H1 (cell line): ENCODE measurements around the gene CALCOCO2. TPM values are rescaled to one million over a fixed set of nuclear protein-coding genes. Genes with fewer than 3 reads are reported as not detected.

Source experiments
- CTCF ChIA-PET: fragments of 300-600 bp; sonication (Branson Sonifier 250); formaldehyde crosslinking; loops from one replicate; lab custom pipeline; 2021; ENCODE audit not compliant: partially characterized antibody; lab: Charles Lee
- POLR2A ChIA-PET: fragments of 300-600 bp; sonication (Branson Sonifier 250); formaldehyde crosslinking; loops from one replicate; lab custom pipeline; 2021; ENCODE audit warnings: inconsistent platforms; ENCODE audit not compliant: partially characterized antibody; lab: Charles Lee
- DNase-seq, 2 experiments: peaks; one replicate each; pipeline versions ENCODE4 v3.0.0 to v3.0.0-alpha.2; 2010 to 2022; ENCODE audit warnings: low spot score in 2 of 2, low read depth in 1 of 2, mixed read lengths in 1 of 2
- FAIRE-seq: peaks from 2 replicates; lab custom pipeline; 2011; peaks lifted over from hg19 to GRCh38; lab: Jason Lieb, UNC
- H2AFZ ChIP-seq: 2 replicates; pipeline ENCODE4 v1.8.1; 2012; ENCODE audit warnings: low read length, inconsistent platforms
- H2AK5ac ChIP-seq: 2 replicates; pipeline ENCODE4 v1.6.1; 2013; ENCODE audit warnings: low read depth, low read length
- H2BK120ac ChIP-seq: replicated peaks from 2 replicates; pipeline ENCODE3; 2013; ENCODE audit warnings: low read depth, low read length, inconsistent platforms
- H2BK12ac ChIP-seq: 2 replicates; pipeline ENCODE4 v1.6.1; 2013; ENCODE audit warnings: low read depth, low read length
- H2BK15ac ChIP-seq: 2 replicates; pipeline ENCODE4 v1.6.1; 2013; ENCODE audit warnings: low read length
- H2BK20ac ChIP-seq: 2 replicates; pipeline ENCODE4 v1.6.1; 2013; ENCODE audit warnings: low read length
- H2BK5ac ChIP-seq: 2 replicates; pipeline ENCODE4 v1.6.1; 2013; ENCODE audit warnings: low read depth, low read length
- H3K14ac ChIP-seq: 2 replicates; pipeline ENCODE4 v1.6.1; 2013; ENCODE audit warnings: inconsistent platforms; ENCODE audit not compliant: insufficient read length
- H3K18ac ChIP-seq: 2 replicates; pipeline ENCODE4 v1.6.1; 2013; ENCODE audit warnings: low read length; ENCODE audit errors: extremely low read depth
- H3K23ac ChIP-seq: 2 replicates; pipeline ENCODE4 v1.6.1; 2013; ENCODE audit warnings: inconsistent platforms; ENCODE audit not compliant: insufficient read length
- H3K23me2 ChIP-seq: 2 replicates; pipeline ENCODE4 v1.6.1; 2013; ENCODE audit warnings: low read depth, low read length
- H3K27ac ChIP-seq: 2 replicates; pipeline ENCODE4 v1.6.1; 2011; ENCODE audit warnings: low read depth, low read length, inconsistent platforms
- H3K27me3 ChIP-seq, 4 experiments: replicated peaks in 1 of 4; 1 replicate in 1 of 4; 2 replicates in 3 of 4; pipeline versions ENCODE4 v1.6.1 to v1.8.1; 2011 to 2013; ENCODE audit warnings: low read length in 3 of 4, mild to moderate bottlenecking in 3 of 4, inconsistent platforms in 2 of 4, mixed read lengths in 2 of 4, moderate library complexity in 1 of 4; ENCODE audit not compliant: control insufficient read depth in 3 of 4, insufficient read depth in 3 of 4; ENCODE audit errors: extremely low read depth in 1 of 4
- H3K36me3 ChIP-seq, 4 experiments: 2 replicates each; pipeline versions ENCODE4 v1.6.1 to v1.8.1; 2011 to 2013; ENCODE audit warnings: mild to moderate bottlenecking in 4 of 4, low read length in 3 of 4, moderate library complexity in 2 of 4, control low read depth in 1 of 4, inconsistent platforms in 1 of 4; ENCODE audit not compliant: insufficient read depth in 4 of 4, control insufficient read depth in 2 of 4
- H3K4ac ChIP-seq: replicated peaks from 2 replicates; pipeline ENCODE3; 2013; ENCODE audit warnings: low read length, low read depth, mixed read lengths, inconsistent platforms; ENCODE audit not compliant: insufficient read length
- H3K4me1 ChIP-seq, 4 experiments: replicated peaks in 1 of 4; 1 replicate in 1 of 4; 2 replicates in 3 of 4; pipeline versions ENCODE4 v1.6.1 to v1.8.1; 2011 to 2013; ENCODE audit warnings: low read length in 3 of 4, inconsistent platforms in 2 of 4, mixed read lengths in 1 of 4; ENCODE audit not compliant: insufficient read depth in 4 of 4, control insufficient read depth in 3 of 4
- H3K4me2 ChIP-seq, 2 experiments: 2 replicates each; pipeline versions ENCODE4 v1.6.1 to v1.8.1; 2011 to 2013; ENCODE audit warnings: low read depth in 2 of 2, low read length in 2 of 2, control low read depth in 1 of 2, inconsistent platforms in 1 of 2, mild to moderate bottlenecking in 1 of 2; ENCODE audit not compliant: insufficient read depth in 1 of 2
- H3K4me3 ChIP-seq, 4 experiments: fragments of 200-600, 300-600 bp in 1 of 4; sonication (generic), shearing (Covaris generic), sonication (Bioruptor Twin) in 1 of 4; 2 replicates each; pipeline versions ENCODE4 v1.5.1 to v1.8.1; 2011 to 2016; ENCODE audit warnings: low read length in 4 of 4, low read depth in 3 of 4, control low read depth in 2 of 4, inconsistent platforms in 2 of 4, mild to moderate bottlenecking in 2 of 4, mixed read lengths in 1 of 4, moderate library complexity in 1 of 4; ENCODE audit not compliant: insufficient read depth in 2 of 4; ENCODE audit errors: extremely low read depth in 1 of 4
- H3K56ac ChIP-seq: replicated peaks from 2 replicates; pipeline ENCODE3; 2013; ENCODE audit warnings: low read depth, mild to moderate bottlenecking, mixed read lengths, low read length, inconsistent platforms; ENCODE audit not compliant: insufficient read length
- H3K79me1 ChIP-seq: 2 replicates; pipeline ENCODE4 v1.6.1; 2013; ENCODE audit warnings: low read depth, low read length, control low read depth
- H3K79me2 ChIP-seq, 2 experiments: 2 replicates each; pipeline versions ENCODE4 v1.6.1 to v1.8.1; 2012 to 2013; ENCODE audit warnings: low read length in 2 of 2, mild to moderate bottlenecking in 2 of 2, inconsistent platforms in 1 of 2; ENCODE audit not compliant: insufficient read depth in 2 of 2, control insufficient read depth in 1 of 2
- H3K9ac ChIP-seq, 4 experiments: replicated peaks in 1 of 4; 1 replicate in 1 of 4; 2 replicates in 3 of 4; pipeline versions ENCODE4 v1.6.1 to v1.8.1; 2011 to 2013; ENCODE audit warnings: low read depth in 3 of 4, low read length in 3 of 4, control low read depth in 2 of 4, mild to moderate bottlenecking in 2 of 4, moderate library complexity in 2 of 4, inconsistent platforms in 1 of 4; ENCODE audit errors: extremely low read depth in 1 of 4
- H3K9me3 ChIP-seq, 2 experiments: 2 replicates each; pipeline versions ENCODE4 v1.6.1 to v1.8.1; 2012 to 2013; ENCODE audit warnings: mild to moderate bottlenecking in 2 of 2, moderate library complexity in 2 of 2, control low read depth in 1 of 2, inconsistent platforms in 1 of 2, low read depth in 1 of 2, low read length in 1 of 2, mixed read lengths in 1 of 2; ENCODE audit not compliant: insufficient read depth in 2 of 2
- H4K20me1 ChIP-seq, 2 experiments: replicated peaks in 1 of 2; 2 replicates each; pipeline versions ENCODE3 to v1.8.1; 2011 to 2013; ENCODE audit warnings: inconsistent platforms in 2 of 2, low read length in 2 of 2, mild to moderate bottlenecking in 1 of 2; ENCODE audit not compliant: insufficient read depth in 2 of 2, control insufficient read depth in 1 of 2
- H4K5ac ChIP-seq: 2 replicates; pipeline ENCODE4 v1.6.1; 2013; ENCODE audit warnings: low read length, low read depth, mixed read lengths, inconsistent platforms; ENCODE audit not compliant: insufficient read length
- H4K8ac ChIP-seq: 2 replicates; pipeline ENCODE4 v1.8.0; 2013; ENCODE audit warnings: mild to moderate bottlenecking, moderate library complexity, low read length, inconsistent platforms; ENCODE audit not compliant: insufficient read depth; ENCODE audit errors: extremely low read depth
- H4K91ac ChIP-seq: replicated peaks from 2 replicates; pipeline ENCODE3; 2013; ENCODE audit warnings: low read length, mixed read lengths, inconsistent platforms; ENCODE audit not compliant: insufficient read length
- BCL11A ChIP-seq, 2 experiments: IDR thresholded peaks; one replicate each; pipeline ENCODE4 v1.6.1; 2011; ENCODE audit warnings: low read depth in 2 of 2, low read length in 2 of 2, mild to moderate bottlenecking in 2 of 2
- CTBP2 ChIP-seq: IDR thresholded peaks from 2 replicates; pipeline ENCODE4 v1.7.0; 2011; ENCODE audit warnings: borderline replicate concordance, mild to moderate bottlenecking, moderate library complexity, mixed read lengths, low read length; ENCODE audit not compliant: insufficient read depth, insufficient read length
- EP300 ChIP-seq, 2 experiments: IDR thresholded peaks; 1 replicate in 1 of 2; 2 replicates in 1 of 2; pipeline ENCODE4 v1.6.1; 2011 to 2012; ENCODE audit warnings: low read depth in 2 of 2, low read length in 2 of 2, mild to moderate bottlenecking in 2 of 2, borderline replicate concordance in 1 of 2, inconsistent platforms in 1 of 2, moderate library complexity in 1 of 2
- RAD21 ChIP-seq, 2 experiments: IDR thresholded peaks in 1 of 2; conservative IDR thresholded peaks in 1 of 2; 2 replicates each; pipeline ENCODE4 v1.6.1; 2011; ENCODE audit warnings: low read depth in 2 of 2, low read length in 2 of 2, improper control_type of control experiment in 1 of 2, inconsistent platforms in 1 of 2, mild to moderate bottlenecking in 1 of 2, moderate library complexity in 1 of 2
- SAP30 ChIP-seq: fragments of 300-600 bp; sonication (generic); IDR thresholded peaks from 2 replicates; pipeline ENCODE4 v1.7.1; 2012; ENCODE audit warnings: low read length, moderate library complexity, mild to moderate bottlenecking, inconsistent platforms; ENCODE audit not compliant: insufficient read depth, insufficient replicate concordance
- WGBS, 2 experiments: shearing (Covaris generic) in 1 of 2; methylation state at CpG; one replicate each; pipeline versions ENCODE4 v1.1.6 to v1.1.7; 2013 to 2015; ENCODE audit warnings: low lambda C conversion rate in 2 of 2, mixed read lengths in 2 of 2, inconsistent platforms in 1 of 2, low coverage in 1 of 2, missing lambda C conversion rate in 1 of 2; ENCODE audit not compliant: insufficient replicate concordance in 2 of 2, insufficient coverage in 1 of 2, insufficient read length in 1 of 2; ENCODE audit errors: extremely low coverage in 1 of 2, missing lambda C conversion rate in 1 of 2; 5-methylcytosine and 5-hydroxymethylcytosine counted together
- polyA plus RNA-seq, 7 experiments: library from polyadenylated mRNA; depleted of rRNA in 3 of 7; stranded (reverse) in 5 of 7; unstranded in 2 of 7; fragments of >200 nt in 5 of 7; fragments of 200-250 nt in 2 of 7; gene quantifications; 1 replicate in 5 of 7; 2 replicates in 1 of 7; 4 replicates in 1 of 7; pipeline versions ENCODE4 v1.2.1 to v1.2.3, GENCODE V29; 2011 to 2013; ENCODE audit warnings: missing spikeins in 2 of 7, mixed read lengths in 2 of 7
- total RNA-seq: library from RNA; stranded (reverse); fragmentation: NEBNext Ultra II Directional; extraction: Animal tissue kit (Norgen Biotek cat#: 25700); gene quantifications from 2 replicates; pipeline ENCODE4 v1.2.1, GENCODE V29; 2021
- TF ChIP-seq, protein P1 (sequence below), 3 experiments: IDR thresholded peaks; 1 replicate in 2 of 3; 2 replicates in 1 of 3; pipeline versions ENCODE4 v1.5.1 to v1.6.1; 2011; ENCODE audit warnings: low read length in 3 of 3, mild to moderate bottlenecking in 3 of 3, inconsistent platforms in 2 of 3, low read depth in 1 of 3, moderate library complexity in 1 of 3; ENCODE audit not compliant: insufficient read depth in 1 of 3; ENCODE audit errors: control extremely low read depth in 1 of 3
- TF ChIP-seq, protein P2 (sequence below): IDR thresholded peaks from 2 replicates; pipeline ENCODE4 v1.6.1; 2012; ENCODE audit warnings: low read length, inconsistent platforms

The CALCOCO2 gene
- total and polyA plus RNA-seq, 2 of the 8 experiments (the other 6 are each of a cell fraction or from before 2014, with no cell fraction given): 12.1 to 31.8 TPM

DNA sequence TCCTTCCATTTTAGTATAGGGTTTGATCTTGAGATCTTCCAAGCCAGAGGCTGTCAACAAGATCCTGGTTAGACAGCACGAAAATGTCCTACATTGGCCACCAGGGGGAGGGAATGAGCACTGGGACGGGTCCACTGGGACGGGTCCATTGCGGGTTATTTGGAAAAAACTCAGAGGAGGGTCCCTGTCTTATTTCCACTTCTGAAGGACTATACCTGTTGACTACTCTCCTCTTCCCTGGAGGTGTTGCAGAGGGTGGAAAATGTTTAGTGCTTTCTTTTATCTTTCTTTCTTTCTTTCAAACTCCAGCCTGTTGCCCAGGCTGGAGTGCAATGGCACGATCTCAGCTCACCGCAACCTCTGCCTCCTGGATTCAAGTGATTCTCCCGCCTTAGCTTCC is 16.3 kb upstream of the CALCOCO2 start:
- 35% methylated on average over 7 of the region's 7 CpGs; no CpG with 5 or more reads in 1 of the 2 experiments for WGBS, 2 experiments
- no peaks in the 10 kb centered on the region for H3K27me3 ChIP-seq
- TF ChIP-seq RAD21 (IDR thresholded peaks at IDR 0.05 in 1 of 2, conservative IDR thresholded peaks at IDR 0.05 in 1 of 2; ENCODE audit: low read depth in 2 of 2, low read length in 2 of 2) (peak; percentile 67 to 78), EP300 (IDR thresholded peaks at IDR 0.05; ENCODE audit: borderline replicate concordance in 1 of 2, low read depth in 2 of 2, low read length in 2 of 2) (no peak), CTBP2 (no peak), SAP30 (no peak), BCL11A (IDR thresholded peaks at IDR 0.05; ENCODE audit: low read depth in 2 of 2, low read length in 2 of 2) (no peak)
- TF ChIP-seq, protein P1, sequence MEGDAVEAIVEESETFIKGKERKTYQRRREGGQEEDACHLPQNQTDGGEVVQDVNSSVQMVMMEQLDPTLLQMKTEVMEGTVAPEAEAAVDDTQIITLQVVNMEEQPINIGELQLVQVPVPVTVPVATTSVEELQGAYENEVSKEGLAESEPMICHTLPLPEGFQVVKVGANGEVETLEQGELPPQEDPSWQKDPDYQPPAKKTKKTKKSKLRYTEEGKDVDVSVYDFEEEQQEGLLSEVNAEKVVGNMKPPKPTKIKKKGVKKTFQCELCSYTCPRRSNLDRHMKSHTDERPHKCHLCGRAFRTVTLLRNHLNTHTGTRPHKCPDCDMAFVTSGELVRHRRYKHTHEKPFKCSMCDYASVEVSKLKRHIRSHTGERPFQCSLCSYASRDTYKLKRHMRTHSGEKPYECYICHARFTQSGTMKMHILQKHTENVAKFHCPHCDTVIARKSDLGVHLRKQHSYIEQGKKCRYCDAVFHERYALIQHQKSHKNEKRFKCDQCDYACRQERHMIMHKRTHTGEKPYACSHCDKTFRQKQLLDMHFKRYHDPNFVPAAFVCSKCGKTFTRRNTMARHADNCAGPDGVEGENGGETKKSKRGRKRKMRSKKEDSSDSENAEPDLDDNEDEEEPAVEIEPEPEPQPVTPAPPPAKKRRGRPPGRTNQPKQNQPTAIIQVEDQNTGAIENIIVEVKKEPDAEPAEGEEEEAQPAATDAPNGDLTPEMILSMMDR (IDR thresholded peaks at IDR 0.05; ENCODE audit: control extremely low read depth in 1 of 3, insufficient read depth in 1 of 3, low read depth in 1 of 3, low read length in 3 of 3): peak; percentile 80 to 87 (median 83)
- TF ChIP-seq, protein P2, sequence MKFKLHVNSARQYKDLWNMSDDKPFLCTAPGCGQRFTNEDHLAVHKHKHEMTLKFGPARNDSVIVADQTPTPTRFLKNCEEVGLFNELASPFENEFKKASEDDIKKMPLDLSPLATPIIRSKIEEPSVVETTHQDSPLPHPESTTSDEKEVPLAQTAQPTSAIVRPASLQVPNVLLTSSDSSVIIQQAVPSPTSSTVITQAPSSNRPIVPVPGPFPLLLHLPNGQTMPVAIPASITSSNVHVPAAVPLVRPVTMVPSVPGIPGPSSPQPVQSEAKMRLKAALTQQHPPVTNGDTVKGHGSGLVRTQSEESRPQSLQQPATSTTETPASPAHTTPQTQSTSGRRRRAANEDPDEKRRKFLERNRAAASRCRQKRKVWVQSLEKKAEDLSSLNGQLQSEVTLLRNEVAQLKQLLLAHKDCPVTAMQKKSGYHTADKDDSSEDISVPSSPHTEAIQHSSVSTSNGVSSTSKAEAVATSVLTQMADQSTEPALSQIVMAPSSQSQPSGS: no peak

More for the DNA sequence above, 16.3 kb upstream of the CALCOCO2 start:
- H3K4me1 ChIP-seq: peaks cover 15 to 18% (median 17%) of the 10 kb centered on the region in 4 experiments
- no peak overlapping the region for H4K5ac ChIP-seq
- H3K23ac ChIP-seq: no peak overlapping the region
- H3K18ac ChIP-seq: no peak overlapping the region
- ChIA-PET CTCF (interaction anchor here (0.6 to 88.5 kb wide), 22 partner anchors 9 to 894 kb away, joined by 3 to 2590 read pairs (median 4); partner anchors contain the start of genes ATP5MC1, CALCOCO2, PRAC1 and PRAC2), POLR2A (interaction anchor here (1.1 to 1.6 kb wide), 2 partner anchors 65 to 136 kb away, joined by 3 to 5 read pairs; no protein-coding TSS in a partner anchor)
- H2AK5ac ChIP-seq: no peak overlapping the region
- H2BK15ac ChIP-seq: no peak overlapping the region
- no peak overlapping the region for H2BK12ac ChIP-seq
- H2BK5ac ChIP-seq: no peak overlapping the region
- no peak overlapping the region for H3K14ac ChIP-seq
- no peaks in the 10 kb centered on the region for H3K9me3 ChIP-seq
- DNase-seq (peak in 1 of 2 experiments; percentile 76), FAIRE-seq (peak; percentile 88)
- no peak overlapping the region for H3K56ac ChIP-seq
- H3K4me3 ChIP-seq: no peak overlapping the region
- no peaks in the 10 kb centered on the region for H4K20me1 ChIP-seq
- no peaks in the 10 kb centered on the region for H3K36me3 ChIP-seq
- H3K9ac ChIP-seq: no peak overlapping the region
- H4K8ac ChIP-seq: no peak overlapping the region
- no peak overlapping the region for H3K4ac ChIP-seq
- no peak overlapping the region for H3K4me2 ChIP-seq
- H2BK120ac ChIP-seq: no peak overlapping the region
- H4K91ac ChIP-seq: no peak overlapping the region
- H2AFZ ChIP-seq: no peak overlapping the region
- peaks cover 3% of the 10 kb centered on the region; the same call in 1 of the 2 replicates for H3K23me2 ChIP-seq
- H3K79me2 ChIP-seq: no peaks in the 10 kb centered on the region
- H3K27ac ChIP-seq: no peak overlapping the region
- H2BK20ac ChIP-seq: no peak overlapping the region
- H3K79me1 ChIP-seq: no peaks in the 10 kb centered on the region
